Measurements from ENCODE around the gene PTPRG.
"Not testable (repeated sequence)": the region's sequence is repeated elsewhere in the genome, so short reads cannot be mapped to it uniquely, and the experiment has no call there.

The PTPRG gene

GRCh38 chr3:61739640-61740039, 178.3 kb downstream of the PTPRG start:
- DNase-seq (ENCODE audit: low spot score in 2 of 2) (no peak), ATAC-seq (ENCODE audit: low read depth) (no peak)
- peaks cover 2% of the 10 kb centered on the region for H3K9me3 Mint-ChIP-seq
- H3K27me3 Mint-ChIP-seq = no peaks in the 10 kb centered on the region
- peaks cover 2% of the 10 kb centered on the region for H3K36me3 Mint-ChIP-seq
- no peaks in the 10 kb centered on the region for H3K4me1 Mint-ChIP-seq
- no peak overlapping the region for H3K27ac Mint-ChIP-seq
- H3K4me3 Mint-ChIP-seq = no peak overlapping the region

DNA sequence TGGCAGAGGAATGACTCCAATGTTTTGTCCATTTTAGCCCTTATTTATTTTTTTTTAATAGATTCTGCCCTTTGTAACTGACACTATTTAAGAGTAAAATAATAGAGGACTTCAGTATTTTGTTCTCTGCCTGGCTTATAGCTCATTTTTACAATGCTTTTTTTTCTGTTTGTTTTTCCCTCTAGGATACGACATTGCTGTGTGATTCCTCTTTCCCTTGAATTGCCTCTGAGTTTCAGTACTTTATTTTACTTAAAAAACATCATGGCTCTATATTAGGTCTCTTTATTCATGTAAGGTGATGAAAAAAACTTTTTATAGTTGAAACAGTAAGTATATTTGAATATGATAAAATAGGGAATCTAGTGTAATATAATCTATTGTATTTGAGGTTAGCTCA, 179.1 kb downstream of the PTPRG start:
- H3K27ac Mint-ChIP-seq = no peak overlapping the region
- peaks cover 2% of the 10 kb centered on the region for H3K9me3 Mint-ChIP-seq
- ATAC-seq (ENCODE audit: low read depth) (no peak), DNase-seq (ENCODE audit: low spot score in 2 of 2) (no peak)
- H3K4me3 Mint-ChIP-seq = no peak overlapping the region
- no peaks in the 10 kb centered on the region for H3K4me1 Mint-ChIP-seq
- H3K36me3 Mint-ChIP-seq = peaks cover 3% of the 10 kb centered on the region
- no peaks in the 10 kb centered on the region for H3K27me3 Mint-ChIP-seq

DNA sequence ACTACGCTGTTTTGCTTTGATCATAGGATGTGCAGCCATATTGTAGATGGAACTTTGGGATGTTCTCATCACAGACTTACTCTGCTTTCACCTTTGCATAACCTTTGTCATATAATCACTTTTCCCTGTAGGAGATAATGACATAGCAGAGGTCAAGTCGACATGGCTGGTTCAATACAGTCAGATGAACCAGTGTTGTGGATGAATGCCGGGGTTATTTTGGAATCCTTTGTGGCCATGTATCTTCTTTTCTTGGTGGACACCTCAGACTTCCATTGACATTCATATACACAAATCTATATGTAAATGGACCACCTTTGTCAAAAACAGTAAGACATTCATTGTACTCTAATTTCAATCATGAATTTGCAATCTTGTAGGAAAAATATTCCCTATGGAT, 180.2 kb downstream of the PTPRG start:
- H3K4me1 Mint-ChIP-seq = no peaks in the 10 kb centered on the region
- no peak overlapping the region for H3K4me3 Mint-ChIP-seq
- peaks cover 5% of the 10 kb centered on the region for H3K36me3 Mint-ChIP-seq
- DNase-seq (ENCODE audit: low spot score in 2 of 2) (no peak), ATAC-seq (ENCODE audit: low read depth) (no peak)
- peaks cover 2% of the 10 kb centered on the region for H3K9me3 Mint-ChIP-seq
- H3K27ac Mint-ChIP-seq = no peak overlapping the region
- no peaks in the 10 kb centered on the region for H3K27me3 Mint-ChIP-seq

DNA sequence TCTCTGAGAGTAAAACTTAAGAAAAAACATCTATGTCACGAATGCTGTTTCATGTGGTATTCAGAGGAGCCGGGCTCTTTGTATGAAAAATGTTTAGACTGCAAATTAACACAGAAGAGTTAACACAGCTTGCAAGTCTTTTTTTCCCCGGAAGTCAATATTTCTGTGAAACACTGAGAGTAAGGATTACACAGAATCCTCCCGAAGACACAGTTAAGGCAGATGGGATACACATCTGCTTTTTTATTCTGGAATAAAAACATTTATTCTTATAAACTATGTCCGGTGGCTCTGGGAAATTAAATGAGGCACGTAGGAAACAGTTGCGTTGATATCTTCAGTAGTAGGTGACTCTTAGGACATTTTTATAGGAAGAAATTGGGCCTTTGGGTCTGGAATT, 180.6 kb downstream of the PTPRG start:
- Mint-ChIP-seq H3K27me3 (no peaks in the 10 kb centered on the region), H3K4me3 (no peak overlapping the region), H3K9me3 (peaks cover under 1% of the 10 kb centered on the region), H3K27ac (no peak overlapping the region), H3K36me3 (peaks cover 4% of the 10 kb centered on the region), H3K4me1 (no peaks in the 10 kb centered on the region)
- no peak for ATAC-seq (ENCODE audit: low read depth)
- DNase-seq (ENCODE audit: low spot score in 2 of 2) = no peak

- DNase-seq (ENCODE audit: low spot score in 2 of 2) = no peak
- Mint-ChIP-seq H3K4me3 (no peak overlapping the region), H3K36me3 (peaks cover 3% of the 10 kb centered on the region), H3K9me3 (no peaks in the 10 kb centered on the region), H3K27me3 (no peaks in the 10 kb centered on the region), H3K27ac (no peak overlapping the region), H3K4me1 (no peaks in the 10 kb centered on the region)
- ATAC-seq (ENCODE audit: low read depth) = no peak
Measured at GRCh38 chr3:61743067-61743466, 181.7 kb downstream of the PTPRG start.

GRCh38 chr3:61743686-61744242, 182.4 kb downstream of the PTPRG start:
- Mint-ChIP-seq H3K4me3 (no peak overlapping the region), H3K9me3 (no peaks in the 10 kb centered on the region), H3K36me3 (peaks cover 3% of the 10 kb centered on the region), H3K27me3 (no peaks in the 10 kb centered on the region), H3K4me1 (no peaks in the 10 kb centered on the region), H3K27ac (no peak overlapping the region)
- DNase-seq (ENCODE audit: low spot score in 2 of 2) (no peak), ATAC-seq (ENCODE audit: low read depth) (no peak)

DNA sequence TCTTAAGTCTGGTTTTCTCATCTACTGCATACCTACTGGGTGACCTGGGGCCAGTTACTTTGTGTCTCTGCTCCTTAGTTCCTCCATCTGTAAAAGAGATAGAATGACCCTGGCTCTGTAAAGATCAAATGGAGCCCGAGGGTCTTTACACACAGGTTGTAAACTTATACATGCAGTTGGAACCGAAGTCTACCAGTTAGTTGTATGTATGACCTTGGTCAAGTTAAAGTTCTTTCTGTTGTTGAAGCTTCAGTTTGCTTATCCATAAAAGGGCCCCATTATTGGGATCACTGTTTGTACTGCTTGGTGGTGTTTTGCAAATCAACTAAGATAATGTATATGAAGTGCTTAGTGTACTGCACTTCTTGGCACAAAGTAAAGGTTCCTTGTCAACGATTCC, 186.9 kb downstream of the PTPRG start:
- H3K27me3 Mint-ChIP-seq = no peaks in the 10 kb centered on the region
- ATAC-seq (ENCODE audit: low read depth) = no peak
- no peak for DNase-seq (ENCODE audit: low spot score in 2 of 2)

DNA sequence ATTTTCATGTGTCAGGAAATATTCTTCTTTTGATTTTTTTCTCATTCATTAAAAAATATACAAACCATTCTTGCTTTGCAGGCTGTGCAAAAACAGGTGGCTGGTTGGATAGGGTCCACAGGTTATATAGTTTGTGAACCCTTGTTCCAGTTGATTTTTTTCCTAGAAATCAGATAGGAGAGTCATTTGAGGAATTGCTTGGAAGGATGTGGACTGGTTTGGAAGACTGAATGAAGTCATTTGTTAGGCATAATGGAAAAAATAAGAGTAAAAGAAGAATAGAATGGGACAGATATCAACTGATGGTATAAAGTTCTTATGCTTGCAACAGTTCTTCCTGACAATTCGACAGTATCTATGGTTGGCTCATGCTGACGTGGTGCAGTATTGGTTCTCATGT, 189.4 kb downstream of the PTPRG start:
- H3K4me3 Mint-ChIP-seq = no peak overlapping the region
- ATAC-seq (ENCODE audit: low read depth) (no peak), DNase-seq (ENCODE audit: low spot score in 2 of 2) (no peak)
- no peaks in the 10 kb centered on the region for H3K4me1 Mint-ChIP-seq
- no peak overlapping the region for H3K27ac Mint-ChIP-seq
- peaks cover 2% of the 10 kb centered on the region for H3K36me3 Mint-ChIP-seq
- no peaks in the 10 kb centered on the region for H3K9me3 Mint-ChIP-seq
- H3K27me3 Mint-ChIP-seq = no peaks in the 10 kb centered on the region

More for the DNA sequence above, 186.9 kb downstream of the PTPRG start:
- no peak overlapping the region for H3K27ac Mint-ChIP-seq
- peaks cover 4% of the 10 kb centered on the region for H3K36me3 Mint-ChIP-seq
- no peak overlapping the region for H3K4me3 Mint-ChIP-seq
- no peaks in the 10 kb centered on the region for H3K9me3 Mint-ChIP-seq
- no peaks in the 10 kb centered on the region for H3K4me1 Mint-ChIP-seq

GRCh38 chr3:61758839-61759238, 197.5 kb downstream of the PTPRG start:
- Mint-ChIP-seq H3K36me3 (no peaks in the 10 kb centered on the region), H3K27me3 (no peaks in the 10 kb centered on the region), H3K9me3 (no peaks in the 10 kb centered on the region), H3K27ac (no peak overlapping the region), H3K4me3 (no peak overlapping the region), H3K4me1 (peaks cover 2% of the 10 kb centered on the region)
- ATAC-seq (ENCODE audit: low read depth) (no peak), DNase-seq (ENCODE audit: low spot score in 2 of 2) (no peak)

- not testable (repeated sequence) for DNase-seq (ENCODE audit: low spot score in 2 of 2); H3K4me3 Mint-ChIP-seq; H3K27me3 Mint-ChIP-seq; H3K9me3 Mint-ChIP-seq; H3K27ac Mint-ChIP-seq; H3K36me3 Mint-ChIP-seq; ATAC-seq (ENCODE audit: low read depth); H3K4me1 Mint-ChIP-seq
Measured at GRCh38 chr3:61760783-61761182, 199.4 kb downstream of the PTPRG start.

GRCh38 chr3:61761694-61762430, 200.5 kb downstream of the PTPRG start:
- Mint-ChIP-seq H3K36me3 (no peaks in the 10 kb centered on the region), H3K4me1 (peaks cover 2% of the 10 kb centered on the region), H3K27me3 (no peaks in the 10 kb centered on the region), H3K4me3 (no peak overlapping the region), H3K27ac (no peak overlapping the region), H3K9me3 (no peaks in the 10 kb centered on the region)
- DNase-seq (ENCODE audit: low spot score in 2 of 2) = no peak
- ATAC-seq (ENCODE audit: low read depth) = no peak

GRCh38 chr3:61765157-61765876, 203.9 kb downstream of the PTPRG start:
- H3K36me3 Mint-ChIP-seq = no peaks in the 10 kb centered on the region
- DNase-seq (ENCODE audit: low spot score in 2 of 2) = no peak
- peaks cover 1% of the 10 kb centered on the region for H3K9me3 Mint-ChIP-seq

GRCh38 chr3:61768284-61769037, 207.1 kb downstream of the PTPRG start:
- Mint-ChIP-seq H3K4me1 (no peaks in the 10 kb centered on the region), H3K4me3 (no peak overlapping the region), H3K27me3 (no peaks in the 10 kb centered on the region), H3K27ac (no peak overlapping the region), H3K9me3 (peaks cover 1% of the 10 kb centered on the region), H3K36me3 (no peaks in the 10 kb centered on the region)
- no peak for DNase-seq (ENCODE audit: low spot score in 2 of 2)
- no peak for ATAC-seq (ENCODE audit: low read depth)

More at GRCh38 chr3:61765157-61765876, 203.9 kb downstream of the PTPRG start:
- no peak overlapping the region for H3K27ac Mint-ChIP-seq
- no peak overlapping the region for H3K4me3 Mint-ChIP-seq
- H3K4me1 Mint-ChIP-seq = no peaks in the 10 kb centered on the region
- no peak for ATAC-seq (ENCODE audit: low read depth)
- H3K27me3 Mint-ChIP-seq = no peaks in the 10 kb centered on the region
